ENCODE results near the gene LRRC56. TPM values are rescaled to one million over a fixed set of nuclear protein-coding genes. Genes with fewer than 3 reads are reported as not detected.

The LRRC56 gene
- total and polyA plus RNA-seq, 2 of the 13 experiments (the other 11 are each of a cell fraction or from before 2014, with no cell fraction given) = 0.11 to 0.29 TPM

DNA sequence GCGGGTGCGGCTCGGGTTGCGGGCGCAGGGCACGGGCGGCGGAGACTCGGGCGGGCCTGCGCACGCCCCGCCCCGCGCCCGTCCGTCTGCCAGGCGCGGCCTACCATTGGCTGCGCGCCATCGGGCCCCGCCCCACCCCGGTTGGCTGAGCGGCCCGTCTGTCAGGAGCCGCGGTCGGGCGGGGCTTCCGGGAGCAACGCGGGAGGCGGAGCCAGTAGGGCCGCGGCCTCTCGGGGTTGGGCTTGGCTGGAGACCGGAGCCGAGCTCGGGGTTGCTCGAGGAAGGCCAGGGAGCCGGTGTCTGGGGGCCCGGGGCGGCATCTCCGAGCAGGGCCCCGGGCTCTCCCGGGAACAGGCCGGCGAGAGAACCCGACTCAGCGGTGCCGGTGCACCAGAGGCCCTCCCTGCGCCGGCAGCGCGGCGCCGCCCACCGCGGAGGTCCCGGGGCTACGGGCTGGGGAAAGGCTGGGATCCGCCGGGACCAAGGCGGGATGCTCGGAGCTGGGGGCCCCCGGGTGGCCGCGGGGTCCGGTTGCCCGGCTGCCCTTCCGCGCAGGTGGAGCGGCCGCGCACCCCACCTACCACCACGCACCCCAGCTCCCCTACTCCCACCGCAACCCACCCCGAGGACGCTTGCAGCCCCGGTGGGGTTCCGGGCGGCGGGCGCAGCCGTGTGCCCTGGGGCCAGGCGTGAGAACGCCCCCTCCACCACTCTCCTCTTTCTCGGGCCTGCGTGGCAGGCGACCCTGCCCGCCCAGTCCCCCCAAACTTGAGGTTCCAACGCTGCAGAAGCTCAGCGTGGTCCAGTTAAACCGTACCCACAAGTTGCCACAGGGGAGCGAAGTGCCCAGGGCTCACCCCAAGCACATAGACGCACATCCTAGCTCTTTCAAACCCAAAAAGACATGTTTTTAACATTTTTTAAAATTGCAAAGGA, 1.5 kb upstream of the LRRC56 start, which contains the start of gene HRAS (continued):
- TF ChIP-seq KAT2B (IDR thresholded peaks at IDR 0.05; ENCODE audit: borderline replicate concordance, low read depth, low read length) = no peak
- TF ChIP-seq SP140L (CRISPR knock-in tag; IDR thresholded peaks at IDR 0.05; ENCODE audit: borderline replicate concordance) = no peak
- TF ChIP-seq ZNF788 (CRISPR knock-in tag; IDR thresholded peaks at IDR 0.05; ENCODE audit: borderline replicate concordance) = no peak
- 0 out of 2 replicates have a peak, but pooled peaks have one; percentile 38 for TF ChIP-seq ZIK1 (CRISPR knock-in tag; IDR thresholded peaks at IDR 0.05; ENCODE audit: borderline replicate concordance, low read depth)
- TF ChIP-seq SMARCC2 (IDR thresholded peaks at IDR 0.05) = no peak
- TF ChIP-seq, protein P1, sequence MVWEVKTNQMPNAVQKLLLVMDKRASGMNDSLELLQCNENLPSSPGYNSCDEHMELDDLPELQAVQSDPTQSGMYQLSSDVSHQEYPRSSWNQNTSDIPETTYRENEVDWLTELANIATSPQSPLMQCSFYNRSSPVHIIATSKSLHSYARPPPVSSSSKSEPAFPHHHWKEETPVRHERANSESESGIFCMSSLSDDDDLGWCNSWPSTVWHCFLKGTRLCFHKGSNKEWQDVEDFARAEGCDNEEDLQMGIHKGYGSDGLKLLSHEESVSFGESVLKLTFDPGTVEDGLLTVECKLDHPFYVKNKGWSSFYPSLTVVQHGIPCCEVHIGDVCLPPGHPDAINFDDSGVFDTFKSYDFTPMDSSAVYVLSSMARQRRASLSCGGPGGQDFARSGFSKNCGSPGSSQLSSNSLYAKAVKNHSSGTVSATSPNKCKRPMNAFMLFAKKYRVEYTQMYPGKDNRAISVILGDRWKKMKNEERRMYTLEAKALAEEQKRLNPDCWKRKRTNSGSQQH (CRISPR knock-in tag; IDR thresholded peaks at IDR 0.05; ENCODE audit: low read depth) = no peak
- peak; percentile 70; the same call in 1 of the 2 replicates for TF ChIP-seq MTA1 (CRISPR knock-in tag; IDR thresholded peaks at IDR 0.05; ENCODE audit: borderline replicate concordance)
- TF ChIP-seq ZNF282 (IDR thresholded peaks at IDR 0.05; ENCODE audit: partially characterized antibody) = no peak
- peak; percentile 71 for TF ChIP-seq TAF1 (CRISPR knock-in tag; IDR thresholded peaks at IDR 0.05)
- no peak for TF ChIP-seq ZNF570 (CRISPR knock-in tag; IDR thresholded peaks at IDR 0.05; ENCODE audit: borderline replicate concordance)
- peak; percentile 49; the same call in 1 of the 2 replicates for TF ChIP-seq NKX3-1 (CRISPR knock-in tag; IDR thresholded peaks at IDR 0.05)
- TF ChIP-seq, protein P2, sequence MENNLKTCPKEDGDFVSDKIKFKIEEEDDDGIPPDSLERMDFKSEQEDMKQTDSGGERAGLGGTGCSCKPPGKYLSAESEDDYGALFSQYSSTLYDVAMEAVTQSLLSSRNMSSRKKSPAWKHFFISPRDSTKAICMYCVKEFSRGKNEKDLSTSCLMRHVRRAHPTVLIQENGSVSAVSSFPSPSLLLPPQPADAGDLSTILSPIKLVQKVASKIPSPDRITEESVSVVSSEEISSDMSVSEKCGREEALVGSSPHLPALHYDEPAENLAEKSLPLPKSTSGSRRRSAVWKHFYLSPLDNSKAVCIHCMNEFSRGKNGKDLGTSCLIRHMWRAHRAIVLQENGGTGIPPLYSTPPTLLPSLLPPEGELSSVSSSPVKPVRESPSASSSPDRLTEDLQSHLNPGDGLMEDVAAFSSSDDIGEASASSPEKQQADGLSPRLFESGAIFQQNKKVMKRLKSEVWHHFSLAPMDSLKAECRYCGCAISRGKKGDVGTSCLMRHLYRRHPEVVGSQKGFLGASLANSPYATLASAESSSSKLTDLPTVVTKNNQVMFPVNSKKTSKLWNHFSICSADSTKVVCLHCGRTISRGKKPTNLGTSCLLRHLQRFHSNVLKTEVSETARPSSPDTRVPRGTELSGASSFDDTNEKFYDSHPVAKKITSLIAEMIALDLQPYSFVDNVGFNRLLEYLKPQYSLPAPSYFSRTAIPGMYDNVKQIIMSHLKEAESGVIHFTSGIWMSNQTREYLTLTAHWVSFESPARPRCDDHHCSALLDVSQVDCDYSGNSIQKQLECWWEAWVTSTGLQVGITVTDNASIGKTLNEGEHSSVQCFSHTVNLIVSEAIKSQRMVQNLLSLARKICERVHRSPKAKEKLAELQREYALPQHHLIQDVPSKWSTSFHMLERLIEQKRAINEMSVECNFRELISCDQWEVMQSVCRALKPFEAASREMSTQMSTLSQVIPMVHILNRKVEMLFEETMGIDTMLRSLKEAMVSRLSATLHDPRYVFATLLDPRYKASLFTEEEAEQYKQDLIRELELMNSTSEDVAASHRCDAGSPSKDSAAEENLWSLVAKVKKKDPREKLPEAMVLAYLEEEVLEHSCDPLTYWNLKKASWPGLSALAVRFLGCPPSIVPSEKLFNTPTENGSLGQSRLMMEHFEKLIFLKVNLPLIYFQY (CRISPR knock-in tag; IDR thresholded peaks at IDR 0.05; ENCODE audit: borderline replicate concordance) = peak; percentile 52; the same call in 1 of the 2 replicates
- TF ChIP-seq ZNF124 (CRISPR knock-in tag; IDR thresholded peaks at IDR 0.05) = no peak
- no peak for TF ChIP-seq ZFP36L2 (CRISPR knock-in tag; IDR thresholded peaks at IDR 0.05)
- TF ChIP-seq FOXC1 (CRISPR knock-in tag; IDR thresholded peaks at IDR 0.05; ENCODE audit: borderline replicate concordance) = no peak; the same call in 1 of the 2 replicates
- TF ChIP-seq RBFOX2 (IDR thresholded peaks at IDR 0.05; ENCODE audit: low read depth, low read length) = peak; percentile 82
- peak; percentile 74 for TF ChIP-seq THAP11 (CRISPR knock-in tag; IDR thresholded peaks at IDR 0.05)
- TF ChIP-seq SALL2 (CRISPR knock-in tag; IDR thresholded peaks at IDR 0.05) = peak; percentile 71
- 0 out of 2 replicates have a peak, but pooled peaks have one; percentile 35 for TF ChIP-seq AKAP8 (CRISPR knock-in tag; IDR thresholded peaks at IDR 0.05)
- no peak for TF ChIP-seq TCF7 (IDR thresholded peaks at IDR 0.05; ENCODE audit: low read depth)
- TF ChIP-seq ZNF790 (CRISPR knock-in tag; IDR thresholded peaks at IDR 0.05; ENCODE audit: borderline replicate concordance) = 0 out of 2 replicates have a peak, but pooled peaks have one; percentile 61
- peak; percentile 89 for TF ChIP-seq ZFX (CRISPR knock-in tag; IDR thresholded peaks at IDR 0.05; ENCODE audit: low read depth)
- peak; percentile 8; the same call in 1 of the 2 replicates for TF ChIP-seq FOXA3 (CRISPR knock-in tag; IDR thresholded peaks at IDR 0.05)
- TF ChIP-seq SAP130 (CRISPR knock-in tag; IDR thresholded peaks at IDR 0.05; ENCODE audit: low read depth) = peak; percentile 68
- TF ChIP-seq ZNF781 (CRISPR knock-in tag; IDR thresholded peaks at IDR 0.05; ENCODE audit: borderline replicate concordance, not compliant biosample characterization) = no peak
- peak; percentile 30; the same call in 1 of the 2 replicates for TF ChIP-seq NR2C2 (CRISPR knock-in tag; IDR thresholded peaks at IDR 0.05; ENCODE audit: borderline replicate concordance)
